Pancreas (tissue), 10 donors: ENCODE results near the gene TREM2. TPM values are rescaled to one million over a fixed set of nuclear protein-coding genes. Genes with fewer than 3 reads are reported as not detected.

ENCODE experiments used
- ATAC-seq, 4 donors: fragments of 200-7000 bp; cut with Tn5 transposase; one replicate each; pipeline versions ENCODE4 v1.8.0 to v1.9.1; 2020; ENCODE audit warnings: mild to moderate bottlenecking in 4 of 4, moderate library complexity in 4 of 4
- DNase-seq, 6 donors: peaks; one replicate each; pipeline ENCODE4 v3.0.0-alpha.2; 2020
- FAIRE-seq: peaks from 2 replicates; lab custom pipeline; 2012; peaks lifted over from hg19 to GRCh38; lab: Jason Lieb, UNC
- H3K27ac ChIP-seq, 4 donors: fragments of 200-600 bp; sonication (generic); 1 replicate in 3 of 4; 2 replicates in 1 of 4; pipeline versions ENCODE4 v1.5.0 to v1.8.0; 2020
- H3K27me3 ChIP-seq, 4 donors: fragments of 200-600 bp; one replicate each; pipeline ENCODE4 v1.8.0; 2021
- H3K36me3 ChIP-seq, 3 donors: fragments of 200-600 bp; sonication (generic) in 1 of 3; one replicate each; pipeline versions ENCODE4 v1.5.0 to v1.8.0; 2020 to 2021
- H3K4me1 ChIP-seq, 3 donors: fragments of 200-600 bp; one replicate each; pipeline ENCODE4 v1.8.0; 2021
- H3K4me3 ChIP-seq, 4 donors: fragments of 200-600 bp; sonication (generic) in 2 of 4; one replicate each; pipeline versions ENCODE4 v1.5.0 to v1.8.0; 2020 to 2021
- H3K9me3 ChIP-seq, 4 donors: fragments of 200-600 bp; one replicate each; pipeline ENCODE4 v1.8.0; 2021
- WGBS, 2 donors: extraction: QIAGEN DNeasy Blood & Tissue Kit; methylation state at CpG; one replicate each; pipeline ENCODE4 v1.1.7; 2013; 5-methylcytosine and 5-hydroxymethylcytosine counted together
- intact Hi-C, 3 donors: fragments of 100-400 bp; cut with DNase I; formaldehyde crosslinking; loops; one replicate each; pipeline versions ENCODE4 v1.11.1 to v1.14.2; 2022
- polyA plus RNA-seq, 2 donors: library from polyadenylated mRNA; stranded (reverse); fragments of 200-250 nt; gene quantifications; one replicate each; pipeline ENCODE4 v1.2.3, GENCODE V29; 2013
- total RNA-seq, 6 donors: library from RNA; stranded (reverse); fragmentation: NEBNext Ultra II Directional in 4 of 6; extraction: Animal tissue kit (Norgen Biotek cat#: 25700) in 4 of 6; gene quantifications; one replicate each; pipeline versions ENCODE4 v1.2.1 to v1.2.4, GENCODE V29; 2021 to 2023
- TF ChIP-seq, protein P1 (sequence below), 4 donors: fragments of 200-600 bp; sonication (generic) in 3 of 4; IDR thresholded peaks; one replicate each; pipeline versions ENCODE4 v1.5.0 to v1.8.0; 2021; ENCODE audit warnings: antibody characterized with exemption in 4 of 4
- donor health status: healthy with polysubstance abuse.
- donor health status: DM: no; HTN: no; CAD: no; lungs with moderate emphysema.
- donor health status: DM: no; HTN: no; CAD: no.
- donor health status: control.
- donor health status: control.
- donor health status: Bipolar disorder and iron deficiency.
- donor health status: DM: yes; HTN: yes; CAD: no.
- donor health status: DM: no; HTN: no; CAD: no.
- donor health status: DM: no; HTN: no; CAD: no.
- donor health status: DM: yes; HTN: yes; CAD: no.

The TREM2 gene
- total and polyA plus RNA-seq, 8 donors = 0.59 to 27.1 (median 2.1) TPM

DNA sequence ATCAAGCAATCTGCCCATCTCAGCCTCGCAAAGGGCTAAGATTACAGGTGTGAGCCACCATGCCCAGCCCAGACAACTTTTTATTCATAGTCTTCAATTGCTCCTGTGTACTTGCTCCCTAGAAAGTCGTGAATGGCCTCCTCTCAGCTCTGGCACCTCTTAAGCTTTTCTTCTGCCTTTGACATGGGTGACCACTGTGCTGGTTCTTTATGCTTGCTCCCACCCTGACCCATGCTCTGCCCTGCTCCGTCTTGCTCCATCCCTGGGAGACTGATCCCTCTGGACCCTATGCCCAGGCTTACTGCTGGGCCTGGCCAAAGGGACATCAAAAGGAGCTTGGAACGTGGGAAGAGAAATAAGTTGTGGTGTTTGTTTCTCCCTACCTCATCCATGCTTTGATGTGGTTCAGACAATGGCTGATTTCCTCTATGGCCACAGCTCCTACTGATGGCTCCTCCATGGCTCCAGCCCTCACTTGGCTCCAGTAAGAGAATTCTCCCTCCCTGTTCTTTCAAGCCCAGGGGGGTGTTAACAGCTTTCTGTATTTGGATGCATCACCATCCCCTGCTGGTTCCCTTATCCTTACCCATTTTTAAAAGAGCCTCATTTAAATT, 7.7 kb upstream of the TREM2 start:
- Histone ChIP-seq H3K36me3 (no peaks in the 10 kb centered on the region), H3K4me1 (no peaks in the 10 kb centered on the region), H3K4me3 (no peak overlapping the region), H3K27me3 (no peaks in the 10 kb centered on the region), H3K27ac (no peak overlapping the region), H3K9me3 (no peaks in the 10 kb centered on the region)
- intact Hi-C loops = no loop called here
- FAIRE-seq (no peak), ATAC-seq (no peak), DNase-seq (no peak)
- TF ChIP-seq, protein P1, sequence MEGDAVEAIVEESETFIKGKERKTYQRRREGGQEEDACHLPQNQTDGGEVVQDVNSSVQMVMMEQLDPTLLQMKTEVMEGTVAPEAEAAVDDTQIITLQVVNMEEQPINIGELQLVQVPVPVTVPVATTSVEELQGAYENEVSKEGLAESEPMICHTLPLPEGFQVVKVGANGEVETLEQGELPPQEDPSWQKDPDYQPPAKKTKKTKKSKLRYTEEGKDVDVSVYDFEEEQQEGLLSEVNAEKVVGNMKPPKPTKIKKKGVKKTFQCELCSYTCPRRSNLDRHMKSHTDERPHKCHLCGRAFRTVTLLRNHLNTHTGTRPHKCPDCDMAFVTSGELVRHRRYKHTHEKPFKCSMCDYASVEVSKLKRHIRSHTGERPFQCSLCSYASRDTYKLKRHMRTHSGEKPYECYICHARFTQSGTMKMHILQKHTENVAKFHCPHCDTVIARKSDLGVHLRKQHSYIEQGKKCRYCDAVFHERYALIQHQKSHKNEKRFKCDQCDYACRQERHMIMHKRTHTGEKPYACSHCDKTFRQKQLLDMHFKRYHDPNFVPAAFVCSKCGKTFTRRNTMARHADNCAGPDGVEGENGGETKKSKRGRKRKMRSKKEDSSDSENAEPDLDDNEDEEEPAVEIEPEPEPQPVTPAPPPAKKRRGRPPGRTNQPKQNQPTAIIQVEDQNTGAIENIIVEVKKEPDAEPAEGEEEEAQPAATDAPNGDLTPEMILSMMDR (IDR thresholded peaks at IDR 0.05) = no peak
- WGBS, 2 donors = 62 to 72% methylated on average over 4 of the region's 4 CpGs

DNA sequence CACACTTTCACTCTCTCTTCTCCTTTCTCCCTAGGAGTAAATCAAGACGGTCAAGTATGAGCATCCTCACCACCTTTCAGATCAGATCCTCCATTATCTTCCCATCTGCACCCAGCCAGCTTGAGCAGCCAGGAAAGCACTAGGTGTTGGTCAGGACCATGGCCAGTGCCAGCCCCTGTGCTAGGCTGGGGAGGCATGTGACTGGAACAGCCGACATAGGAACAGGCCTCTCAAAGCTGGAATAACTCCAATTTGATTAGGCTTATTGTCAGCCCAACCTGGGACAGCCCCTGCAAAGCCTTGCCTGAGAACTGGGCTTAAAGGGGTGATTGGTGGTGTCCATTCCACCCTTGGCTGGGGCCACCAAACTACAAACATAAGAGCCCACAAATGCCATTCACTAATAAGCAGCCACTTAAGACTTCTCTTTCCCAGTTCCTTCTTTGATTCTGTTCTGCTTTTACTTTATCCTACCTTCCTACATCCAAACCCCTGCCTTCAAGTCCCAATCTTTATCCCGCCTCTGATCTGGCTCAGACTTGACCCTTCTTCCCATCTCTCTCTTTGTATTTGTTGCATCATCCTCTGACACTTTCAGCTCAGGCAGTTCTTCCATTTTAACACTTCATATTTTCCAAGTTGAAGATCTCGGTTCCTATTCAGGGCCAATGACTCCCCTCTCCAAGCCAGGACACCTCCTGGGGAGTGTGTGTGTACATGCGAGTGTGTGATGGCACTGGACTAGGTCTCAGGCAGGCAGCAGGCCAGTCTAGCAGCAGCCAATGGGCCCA, 4.5 kb upstream of the TREM2 start:
- ATAC-seq (peak in 1 of 4 donors; percentile 38), DNase-seq (no peak), FAIRE-seq (no peak)
- WGBS, 2 donors = 54 to 62% methylated on average over 5 of the region's 5 CpGs
- Histone ChIP-seq H3K9me3 (no peaks in the 10 kb centered on the region), H3K27ac (no peak overlapping the region), H3K36me3 (no peaks in the 10 kb centered on the region), H3K4me3 (no peak overlapping the region), H3K4me1 (no peaks in the 10 kb centered on the region), H3K27me3 (no peaks in the 10 kb centered on the region)
- intact Hi-C loops = no loop called here
- TF ChIP-seq, protein P1 (IDR thresholded peaks at IDR 0.05) = no peak

DNA sequence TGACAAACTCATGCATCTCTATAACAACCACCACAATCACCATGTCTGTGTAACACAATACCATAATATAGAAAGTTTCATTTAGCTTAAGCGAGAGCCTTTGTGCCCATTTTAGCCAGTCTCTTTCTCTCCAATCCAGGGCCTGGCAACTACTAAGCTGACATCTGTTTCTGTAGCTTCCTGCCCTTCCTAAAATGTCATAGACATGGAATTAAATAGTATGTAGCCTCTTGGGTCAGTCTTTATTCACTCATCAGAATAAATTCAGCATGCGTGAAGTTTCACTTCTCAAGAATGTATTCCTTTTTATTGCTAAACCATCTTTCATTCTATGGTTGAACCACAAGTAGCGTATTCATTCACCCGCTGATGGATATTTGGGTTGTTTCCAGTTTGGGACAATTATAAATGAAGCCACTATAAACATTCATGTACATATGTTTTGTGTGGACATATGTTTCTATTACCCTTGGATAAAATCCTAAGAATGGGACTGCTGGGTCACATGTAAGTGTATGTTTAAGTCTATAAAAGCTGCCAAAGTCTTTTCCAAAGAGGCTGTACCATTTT, 1.7 kb upstream of the TREM2 start:
- no peak for DNase-seq
- H3K27me3 ChIP-seq = no peaks in the 10 kb centered on the region
- no peaks in the 10 kb centered on the region for H3K36me3 ChIP-seq
- H3K9me3 ChIP-seq = no peaks in the 10 kb centered on the region
- no peak for ATAC-seq
- no peaks in the 10 kb centered on the region for H3K4me1 ChIP-seq
- WGBS, 2 donors = 90 to 93% methylated on average over 4 of the region's 4 CpGs
- FAIRE-seq = no peak
- TF ChIP-seq, protein P1 (IDR thresholded peaks at IDR 0.05) = no peak
- H3K4me3 ChIP-seq = no peak overlapping the region
- no peak overlapping the region for H3K27ac ChIP-seq
- intact Hi-C loops = no loop called here

DNA sequence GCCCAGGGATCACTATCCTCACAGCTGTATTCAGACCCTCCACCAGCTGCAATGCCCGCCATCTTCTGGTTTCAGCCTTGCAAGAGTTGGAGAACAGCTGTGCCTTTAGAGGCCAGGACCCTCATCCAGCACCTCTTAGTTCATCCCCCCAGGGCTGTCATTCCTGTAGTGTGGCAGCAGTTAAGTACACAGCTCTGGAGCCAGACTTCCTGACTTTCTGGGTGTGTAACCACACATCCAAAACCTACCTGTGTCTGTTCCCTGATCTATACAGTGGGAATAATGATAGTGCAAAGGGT, 452 bp upstream of the TREM2 start:
- FAIRE-seq (no peak), ATAC-seq (no peak)
- intact Hi-C loops = no loop called here

More for the DNA sequence above, 452 bp upstream of the TREM2 start:
- H3K27ac ChIP-seq = no peak overlapping the region
- H3K36me3 ChIP-seq = no peaks in the 10 kb centered on the region
- WGBS, 2 donors = 89 to 100% methylated on average over 1 of the region's 1 CpG
- H3K4me3 ChIP-seq = no peak overlapping the region
- DNase-seq = no peak
- TF ChIP-seq, protein P1 (IDR thresholded peaks at IDR 0.05) = no peak
- no peaks in the 10 kb centered on the region for H3K27me3 ChIP-seq
- H3K9me3 ChIP-seq = no peaks in the 10 kb centered on the region
- no peaks in the 10 kb centered on the region for H3K4me1 ChIP-seq
